MCF 10A (cell line): ENCODE measurements around the gene MLX. TPM values are rescaled to one million over a fixed set of nuclear protein-coding genes. Genes with fewer than 3 reads are reported as not detected.
"Not testable (repeated sequence)": the region's sequence is repeated elsewhere in the genome, so short reads cannot be mapped to it uniquely, and the experiment has no call there.

ENCODE experiments used
- BruUV-seq: library from RNA; stranded (reverse); fragments of 400-500 nt; replicated peaks from 2 replicates; lab custom pipeline; 2021; lab: Mats Ljungman, UMichigan
- CTCF ChIA-PET: fragments of 300-600 bp; sonication (Branson Sonifier 250); formaldehyde crosslinking; extraction: SDS; loops from one replicate; lab custom pipeline; 2021; ENCODE audit warnings: antibody characterized with exemption, inconsistent platforms; lab: Yijun Ruan, JAX
- POLR2A ChIA-PET: fragments of 300-600, 350-650 bp; sonication (Branson Sonifier 250); formaldehyde crosslinking; extraction: SDS; loops from one replicate; lab custom pipeline; 2020; ENCODE audit warnings: antibody characterized with exemption, inconsistent platforms; lab: Yijun Ruan, JAX
- DNase-seq: peaks from one replicate; pipeline ENCODE4 v3.0.0-alpha.2; 2018; ENCODE audit not compliant: unreplicated experiment
- H3K27ac Mint-ChIP-seq: one replicate; pipeline ENCODE4 v1.8.0; 2022; ENCODE audit warnings: mild to moderate bottlenecking, low read depth, mixed read lengths; ENCODE audit not compliant: unreplicated experiment
- H3K27me3 Mint-ChIP-seq: one replicate; pipeline ENCODE4 v1.8.0; 2022; ENCODE audit warnings: mixed read lengths; ENCODE audit not compliant: insufficient read depth, unreplicated experiment
- H3K36me3 Mint-ChIP-seq: one replicate; pipeline ENCODE4 v1.8.0; 2022; ENCODE audit warnings: mild to moderate bottlenecking, moderate library complexity, mixed read lengths; ENCODE audit not compliant: insufficient read depth, unreplicated experiment
- H3K4me1 Mint-ChIP-seq: one replicate; pipeline ENCODE4 v1.8.0; 2022; ENCODE audit warnings: mixed read lengths; ENCODE audit not compliant: insufficient read depth, unreplicated experiment
- H3K4me3 Mint-ChIP-seq: one replicate; pipeline ENCODE4 v1.8.0; 2022; ENCODE audit warnings: mild to moderate bottlenecking, moderate library complexity, mixed read lengths; ENCODE audit not compliant: unreplicated experiment
- H3K9me3 Mint-ChIP-seq: one replicate; pipeline ENCODE4 v1.8.0; 2022; ENCODE audit warnings: mixed read lengths; ENCODE audit not compliant: unreplicated experiment
- CTCF ChIP-seq: fragments of 200-600 bp; IDR thresholded peaks from one replicate; pipeline ENCODE4 v1.8.0; 2022; ENCODE audit warnings: antibody characterized with exemption, mild to moderate bottlenecking; ENCODE audit not compliant: unreplicated experiment
- intact Hi-C: fragments of 100-400 bp; cut with micrococcal nuclease; formaldehyde crosslinking; loops from 2 replicates; pipeline ENCODE4 v1.14.1; 2022
- total RNA-seq: library from RNA; stranded (reverse); gene quantifications from 2 replicates; pipeline ENCODE4 v1.2.3, GENCODE V29; 2022

Gene MLX
- total RNA-seq, 1 experiment from 2014 or later = 39.6 TPM

GRCh38 chr17:42613699-42614295 lies 46.9 kb downstream of the MLX start:
- TF ChIP-seq CTCF = no peak
- ChIA-PET POLR2A (interaction anchor here (0.6 to 0.7 kb wide), 3 partner anchors 11 to 69 kb away, joined by 3 to 7 read pairs (median 4); no protein-coding TSS in a partner anchor), CTCF (interaction anchor here (0.7 kb wide), 1 partner anchor 10 kb away, joined by 3 read pairs; no protein-coding TSS in a partner anchor)
- peaks cover 10% of the 10 kb centered on the region for H3K4me1 Mint-ChIP-seq
- H3K4me3 Mint-ChIP-seq = no peak overlapping the region
- intact Hi-C loops = no loop called here
- H3K27me3 Mint-ChIP-seq = no peaks in the 10 kb centered on the region
- H3K27ac Mint-ChIP-seq = no peak overlapping the region
- H3K9me3 Mint-ChIP-seq = no peaks in the 10 kb centered on the region
- H3K36me3 Mint-ChIP-seq = peaks cover 38% of the 10 kb centered on the region
- BruUV-seq = no TSS peak
- no peak for DNase-seq

DNA sequence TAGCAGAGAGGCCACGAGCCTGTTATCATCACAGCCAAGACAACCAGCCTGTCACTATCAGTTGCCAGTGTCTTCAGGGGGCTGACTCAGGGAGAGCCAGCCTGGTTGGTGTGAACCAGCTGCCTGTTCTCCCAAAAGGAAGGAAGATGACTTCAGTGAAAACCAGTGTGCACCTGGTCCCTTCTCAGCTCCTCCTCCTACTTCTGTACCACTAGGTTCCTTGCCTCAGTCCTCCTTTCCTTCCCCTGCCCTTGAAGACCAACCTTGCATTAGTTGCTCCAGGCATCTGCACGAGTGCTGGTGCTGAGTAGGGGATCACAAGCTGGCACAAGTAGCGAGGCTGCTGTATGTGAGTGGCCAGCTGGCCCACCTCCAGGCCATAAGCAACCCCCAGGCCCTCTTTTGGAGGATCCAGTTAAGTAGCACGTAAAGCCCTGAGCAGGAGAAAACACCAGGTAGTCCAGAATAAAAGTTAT lies 51.1 kb downstream of the MLX start:
- intact Hi-C loops = loop anchor here (1.0 kb wide), 1 partner anchor 145 kb away; no protein-coding TSS in a partner anchor

DNA sequence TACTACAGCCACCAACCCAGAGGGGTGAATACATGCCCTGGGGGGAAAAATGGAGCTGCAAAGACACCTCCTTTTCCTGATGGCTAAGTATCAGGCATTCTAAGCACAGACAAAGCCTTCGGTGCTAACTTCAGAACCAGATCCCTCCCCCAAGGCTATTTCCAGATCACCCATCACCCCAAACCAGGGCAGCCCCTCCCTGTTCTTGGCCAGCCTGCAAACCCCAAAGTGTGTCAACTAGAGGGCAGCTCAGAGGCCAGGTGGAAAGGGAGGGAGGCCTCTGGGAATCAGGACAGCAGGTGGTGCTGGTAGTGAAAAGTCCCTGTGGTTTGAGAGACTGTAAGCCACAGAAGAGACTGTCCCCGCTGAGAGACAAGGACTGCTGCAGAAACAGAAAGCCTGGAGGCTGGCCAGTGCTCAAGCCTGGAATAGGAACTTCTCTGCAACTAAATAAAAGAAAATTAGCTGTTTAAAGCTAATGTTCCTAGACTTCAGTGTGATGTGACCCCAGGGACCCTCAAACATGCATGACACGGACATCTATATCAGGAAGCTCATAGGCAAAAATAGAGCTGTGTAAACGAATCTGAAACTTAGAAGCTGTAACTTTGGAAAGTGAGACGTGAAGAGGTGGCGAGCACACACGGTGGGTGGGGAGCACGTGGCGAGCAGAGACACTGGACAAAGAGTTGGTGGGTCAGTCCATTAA lies 51.7 kb downstream of the MLX start:
- peak; percentile 47 for TF ChIP-seq CTCF
- peaks cover 15% of the 10 kb centered on the region for H3K4me1 Mint-ChIP-seq
- no peaks in the 10 kb centered on the region for H3K27me3 Mint-ChIP-seq
- peaks cover 26% of the 10 kb centered on the region for H3K36me3 Mint-ChIP-seq
- CTCF ChIA-PET = interaction anchor here (0.6 to 7.0 kb wide), 15 partner anchors 9 to 212 kb away, joined by 3 to 61 read pairs (median 4); partner anchors contain the start of genes PLEKHH3, RETREG3 and TUBG1
- POLR2A ChIA-PET = interaction anchor here (0.6 to 8.2 kb wide), 13 partner anchors 10 to 205 kb away, joined by 3 to 110 read pairs (median 9); partner anchors contain the start of genes BECN1, PLEKHH3, PSMC3IP and RETREG3
- DNase-seq = peak; percentile 80
- no peak overlapping the region for H3K4me3 Mint-ChIP-seq
- intact Hi-C loops = loop anchor here (1.0 kb wide), 1 partner anchor 145 kb away; no protein-coding TSS in a partner anchor
- peak overlapping the region; percentile 42 for H3K27ac Mint-ChIP-seq
- BruUV-seq = no TSS peak
- no peaks in the 10 kb centered on the region for H3K9me3 Mint-ChIP-seq

More for the DNA sequence above, 51.1 kb downstream of the MLX start:
- no TSS peak for BruUV-seq
- peaks cover 32% of the 10 kb centered on the region for H3K36me3 Mint-ChIP-seq
- H3K4me3 Mint-ChIP-seq = no peak overlapping the region
- no peaks in the 10 kb centered on the region for H3K9me3 Mint-ChIP-seq
- H3K27ac Mint-ChIP-seq = no peak overlapping the region
- ChIA-PET POLR2A (interaction anchor here (0.6 to 8.2 kb wide), 13 partner anchors 9 to 88 kb away, joined by 3 to 110 read pairs (median 9); partner anchors contain the start of genes PLEKHH3, PSMC3IP, RETREG3 and TUBG1), CTCF (interaction anchor here (0.7 to 7.0 kb wide), 12 partner anchors 9 to 211 kb away, joined by 3 to 61 read pairs (median 4); partner anchors contain the start of genes PLEKHH3, RETREG3 and TUBG1)
- peaks cover 15% of the 10 kb centered on the region for H3K4me1 Mint-ChIP-seq
- no peak for TF ChIP-seq CTCF
- H3K27me3 Mint-ChIP-seq = no peaks in the 10 kb centered on the region
- DNase-seq = peak; percentile 14

- peaks cover 25% of the 10 kb centered on the region for H3K4me1 Mint-ChIP-seq
- not testable (repeated sequence) for BruUV-seq, H3K4me3 Mint-ChIP-seq, H3K27ac Mint-ChIP-seq, H3K36me3 Mint-ChIP-seq, H3K27me3 Mint-ChIP-seq, DNase-seq, H3K9me3 Mint-ChIP-seq
- intact Hi-C loops = loop anchor here (5.0 kb wide), 1 partner anchor 55 kb away; the partner anchor contains the start of gene PLEKHH3
- ChIA-PET POLR2A (interaction anchor here (0.7 to 8.2 kb wide), 8 partner anchors 11 to 786 kb away, joined by 3 to 110 read pairs (median 4); partner anchors contain the start of genes PLEKHH3, RETREG3 and TUBG1), CTCF (interaction anchor here (0.6 to 7.0 kb wide), 3 partner anchors 56 to 197 kb away, joined by 3 to 61 read pairs (median 4); partner anchors contain the start of gene PLEKHH3)
Observed at GRCh38 chr17:42621987-42622386, 55.1 kb downstream of the MLX start.

Other genes starting within 250 kb of the MLX start
- gene STAT3, start 178.7 kb upstream of the MLX start, total RNA-seq = 89.2 and 115 TPM in 2 replicates
- gene CAVIN1, start 143.8 kb upstream of the MLX start, total RNA-seq = 137 and 143 TPM in 2 replicates
- 56.0 and 60.5 TPM in 2 replicates for gene ATP6V0A1, start 108.2 kb upstream of the MLX start, total RNA-seq
- gene NAGLU, start 30.9 kb upstream of the MLX start, total RNA-seq = 21.0 and 29.5 TPM in 2 replicates
- gene HSD17B1, start 14.2 kb upstream of the MLX start, total RNA-seq = 13.0 and 18.1 TPM in 2 replicates
- gene COASY, start 5.0 kb upstream of the MLX start, total RNA-seq = 82.6 and 89.2 TPM in 2 replicates
- gene PSMC3IP, start 10.6 kb downstream of the MLX start, total RNA-seq = 10.3 and 12.0 TPM in 2 replicates
- gene RETREG3, start 42.3 kb downstream of the MLX start, total RNA-seq = 45.2 and 46.0 TPM in 2 replicates
- 57.8 and 60.2 TPM in 2 replicates for gene TUBG1, start 42.6 kb downstream of the MLX start, total RNA-seq
- gene TUBG2, start 92.2 kb downstream of the MLX start, total RNA-seq = 21.3 and 23.4 TPM in 2 replicates
- 12.5 and 12.9 TPM in 2 replicates for gene PLEKHH3, start 109.9 kb downstream of the MLX start, total RNA-seq
- gene CCR10, start 114.7 kb downstream of the MLX start, total RNA-seq = 0.21 and 0.22 TPM in 2 replicates
- gene CNTNAP1, start 115.4 kb downstream of the MLX start, total RNA-seq = 1.2 and 1.5 TPM in 2 replicates
- gene EZH1, start 177.9 kb downstream of the MLX start, total RNA-seq = 31.1 and 31.7 TPM in 2 replicates
- not detected in 2 replicates for gene RAMP2, start 194.1 kb downstream of the MLX start, total RNA-seq
- gene VPS25, start 206.3 kb downstream of the MLX start, total RNA-seq = 84.3 and 96.0 TPM in 2 replicates
- gene WNK4, start 213.5 kb downstream of the MLX start, total RNA-seq = 2.3 and 5.4 TPM in 2 replicates
- 41.0 and 52.7 TPM in 2 replicates for gene COA3, start 231.6 kb downstream of the MLX start, total RNA-seq
- not detected in 2 replicates for gene CNTD1, start 231.8 kb downstream of the MLX start, total RNA-seq